Left ventricle myocardium inferior (tissue), 1 donor: Measurements from ENCODE around the gene NRXN3. TPM values are rescaled to one million over a fixed set of nuclear protein-coding genes. Genes with fewer than 3 reads are reported as not detected.

Source experiments
- DNase-seq: peaks from one replicate; pipeline ENCODE4 v3.0.0-alpha.2; 2020
- H3K27ac ChIP-seq: fragments of 200-600 bp; replicated peaks from 2 replicates; pipeline ENCODE4 v1.8.0; 2021
- H3K27me3 ChIP-seq: fragments of 200-600 bp; 2 replicates; pipeline ENCODE4 v1.8.0; 2021; ENCODE audit warnings: low read depth
- H3K36me3 ChIP-seq: fragments of 200-600 bp; 2 replicates; pipeline ENCODE4 v1.8.0; 2021
- H3K4me1 ChIP-seq: fragments of 200-600 bp; 2 replicates; pipeline ENCODE4 v1.8.0; 2021
- H3K4me3 ChIP-seq: fragments of 200-600 bp; 2 replicates; pipeline ENCODE4 v1.8.0; 2021; ENCODE audit warnings: mild to moderate bottlenecking, moderate library complexity
- H3K9me3 ChIP-seq: fragments of 200-600 bp; replicated peaks from 2 replicates; pipeline ENCODE4 v1.8.0; 2021
- intact Hi-C: fragments of 100-400 bp; cut with micrococcal nuclease; formaldehyde crosslinking; loops from one replicate; pipeline ENCODE4 v1.11.0; 2022
- total RNA-seq: library from RNA; stranded (reverse); fragmentation: NEBNext Ultra II Directional; extraction: Animal tissue kit (Norgen Biotek cat#: 25700); gene quantifications from one replicate; pipeline ENCODE4 v1.2.1, GENCODE V29; 2021
- TF ChIP-seq, protein P1 (sequence below): fragments of 200-600 bp; IDR thresholded peaks from 2 replicates; pipeline ENCODE4 v1.8.0; 2021; ENCODE audit warnings: antibody characterized with exemption, mild to moderate bottlenecking, borderline replicate concordance
- donor health status: DM: no; HTN: yes; CAD: no; lungs with severe emphysema.

NRXN3 gene
- total RNA-seq, 1 donor from 2014 or later, result 1.2 TPM

DNA sequence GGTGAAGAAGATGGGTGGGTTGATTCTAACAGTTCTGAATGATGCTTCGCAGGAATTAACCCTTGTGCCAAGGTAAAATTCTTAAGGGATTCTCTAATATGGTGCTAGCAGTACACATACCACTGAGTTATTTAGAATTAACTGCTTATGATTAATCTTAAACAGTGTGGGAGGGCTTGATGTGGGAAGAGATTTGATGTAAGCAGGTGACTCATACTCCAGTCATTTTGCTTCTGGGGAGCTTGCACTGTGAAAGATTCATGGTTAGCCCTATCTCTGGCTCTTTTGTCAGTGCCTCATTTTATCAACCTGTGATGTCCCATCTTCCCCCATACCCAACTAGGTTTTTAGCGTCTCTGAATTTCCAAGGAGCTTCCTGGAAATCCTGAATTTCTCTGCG lies 83.8 kb downstream of the NRXN3 start:
- no peak for DNase-seq
- H3K36me3 ChIP-seq, result no peaks in the 10 kb centered on the region
- no peak overlapping the region for H3K4me3 ChIP-seq
- TF ChIP-seq, protein P1, sequence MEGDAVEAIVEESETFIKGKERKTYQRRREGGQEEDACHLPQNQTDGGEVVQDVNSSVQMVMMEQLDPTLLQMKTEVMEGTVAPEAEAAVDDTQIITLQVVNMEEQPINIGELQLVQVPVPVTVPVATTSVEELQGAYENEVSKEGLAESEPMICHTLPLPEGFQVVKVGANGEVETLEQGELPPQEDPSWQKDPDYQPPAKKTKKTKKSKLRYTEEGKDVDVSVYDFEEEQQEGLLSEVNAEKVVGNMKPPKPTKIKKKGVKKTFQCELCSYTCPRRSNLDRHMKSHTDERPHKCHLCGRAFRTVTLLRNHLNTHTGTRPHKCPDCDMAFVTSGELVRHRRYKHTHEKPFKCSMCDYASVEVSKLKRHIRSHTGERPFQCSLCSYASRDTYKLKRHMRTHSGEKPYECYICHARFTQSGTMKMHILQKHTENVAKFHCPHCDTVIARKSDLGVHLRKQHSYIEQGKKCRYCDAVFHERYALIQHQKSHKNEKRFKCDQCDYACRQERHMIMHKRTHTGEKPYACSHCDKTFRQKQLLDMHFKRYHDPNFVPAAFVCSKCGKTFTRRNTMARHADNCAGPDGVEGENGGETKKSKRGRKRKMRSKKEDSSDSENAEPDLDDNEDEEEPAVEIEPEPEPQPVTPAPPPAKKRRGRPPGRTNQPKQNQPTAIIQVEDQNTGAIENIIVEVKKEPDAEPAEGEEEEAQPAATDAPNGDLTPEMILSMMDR, result no peak
- H3K4me1 ChIP-seq, result no peaks in the 10 kb centered on the region
- no peak overlapping the region for H3K27ac ChIP-seq
- H3K9me3 ChIP-seq, result no peaks in the 10 kb centered on the region
- intact Hi-C loops, result no loop called here
- H3K27me3 ChIP-seq, result peaks cover 57% of the 10 kb centered on the region

DNA sequence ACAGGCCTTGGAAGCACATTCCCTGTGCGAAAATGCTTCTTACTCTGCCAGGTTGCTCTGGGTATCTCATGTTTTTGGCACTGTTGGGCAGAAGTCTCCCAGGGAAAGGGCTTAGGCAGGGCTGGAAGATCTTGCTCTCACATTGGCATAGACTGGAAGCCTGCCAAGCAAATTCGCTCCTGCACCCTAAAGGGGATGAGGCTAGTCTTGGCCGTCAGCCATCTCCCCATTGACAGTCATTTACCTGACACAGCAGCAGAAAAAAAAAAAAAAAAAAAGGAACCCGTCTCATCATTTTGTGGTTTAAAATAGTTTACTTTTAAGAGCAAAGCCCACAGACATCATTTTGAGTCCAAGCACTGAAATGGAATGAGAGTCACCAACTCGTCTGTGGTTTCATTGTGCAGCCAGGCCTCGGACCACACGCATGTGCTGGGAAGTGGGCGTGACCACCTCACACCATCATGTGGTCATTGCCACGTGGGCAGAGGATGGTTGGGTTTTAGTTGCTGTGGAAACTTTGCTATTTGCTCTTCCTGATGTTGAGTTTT lies 84.8 kb downstream of the NRXN3 start:
- TF ChIP-seq, protein P1, result no peak
- intact Hi-C loops, result no loop called here
- Histone ChIP-seq H3K9me3 (no peaks in the 10 kb centered on the region), H3K4me3 (no peak overlapping the region), H3K27ac (no peak overlapping the region), H3K4me1 (no peaks in the 10 kb centered on the region), H3K27me3 (peaks cover 56% of the 10 kb centered on the region), H3K36me3 (no peaks in the 10 kb centered on the region)
- DNase-seq, result no peak

DNA sequence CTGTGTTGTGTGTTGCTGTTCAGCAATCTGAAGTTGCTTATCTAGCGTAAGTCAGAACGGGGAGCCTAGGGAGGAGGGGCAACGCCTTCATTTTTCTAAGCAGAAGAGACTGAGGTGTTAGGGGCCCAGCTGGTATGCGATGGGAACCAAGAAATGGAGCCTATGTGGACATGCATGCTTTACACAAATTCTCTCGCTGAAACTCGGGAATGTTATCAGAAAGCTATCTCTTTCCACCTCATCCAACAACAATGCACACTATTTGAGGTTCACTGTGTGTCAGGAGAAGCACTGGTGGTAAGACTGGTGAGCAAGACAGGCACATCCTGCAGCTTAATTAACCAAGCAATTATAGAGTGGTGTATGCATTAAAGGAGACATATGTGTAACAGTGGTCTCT lies 89.7 kb downstream of the NRXN3 start:
- no peaks in the 10 kb centered on the region for H3K4me1 ChIP-seq
- intact Hi-C loops, result no loop called here

DNA sequence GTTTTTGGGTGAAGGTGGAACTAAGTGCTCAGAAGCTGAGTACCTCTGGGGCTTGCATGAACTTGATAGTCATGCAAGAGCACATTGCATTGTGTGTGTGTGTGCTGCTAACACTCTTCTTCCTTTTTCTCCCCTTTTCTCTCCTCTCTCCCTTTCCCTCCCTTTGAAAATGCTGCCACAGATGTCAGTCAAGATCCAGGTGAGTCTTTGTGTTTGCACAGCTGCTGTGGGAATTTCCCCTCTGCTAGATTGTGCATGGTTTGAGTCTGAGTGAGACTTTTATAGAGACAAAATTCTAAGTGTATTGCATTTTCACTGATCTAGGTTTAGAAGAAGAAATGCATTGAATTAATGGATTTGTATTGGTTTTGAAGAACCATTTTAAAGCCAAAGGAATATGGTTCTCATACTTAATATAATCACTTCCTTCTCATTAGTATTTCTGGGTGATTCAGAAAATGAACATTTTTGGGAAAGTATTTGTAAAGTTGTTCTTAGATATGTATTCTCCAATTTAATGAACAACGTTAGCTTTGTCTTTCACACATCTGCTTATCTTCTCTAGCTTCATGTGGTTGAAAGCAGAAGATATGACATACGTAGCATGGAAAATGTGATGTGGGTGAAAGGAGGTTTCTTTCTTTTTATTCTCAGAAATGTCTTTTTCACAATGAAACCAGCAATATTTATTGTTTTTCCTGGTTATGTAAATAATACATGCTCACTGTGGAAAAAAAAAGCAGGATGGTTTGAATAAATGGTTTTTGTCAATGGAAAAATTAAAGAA lies 108.5 kb downstream of the NRXN3 start:
- no peak for DNase-seq
- intact Hi-C loops, result no loop called here
- TF ChIP-seq, protein P1, result no peak
- no peaks in the 10 kb centered on the region for H3K9me3 ChIP-seq
- peaks cover 40% of the 10 kb centered on the region for H3K27me3 ChIP-seq
- H3K27ac ChIP-seq, result no peak overlapping the region
- H3K4me1 ChIP-seq, result no peaks in the 10 kb centered on the region
- no peaks in the 10 kb centered on the region for H3K36me3 ChIP-seq
- H3K4me3 ChIP-seq, result no peak overlapping the region

More for the DNA sequence above, 89.7 kb downstream of the NRXN3 start:
- H3K36me3 ChIP-seq, result no peaks in the 10 kb centered on the region
- no peak overlapping the region for H3K27ac ChIP-seq
- no peaks in the 10 kb centered on the region for H3K9me3 ChIP-seq
- H3K27me3 ChIP-seq, result peaks cover 37% of the 10 kb centered on the region
- H3K4me3 ChIP-seq, result no peak overlapping the region
- no peak for DNase-seq
- TF ChIP-seq, protein P1, result no peak

DNA sequence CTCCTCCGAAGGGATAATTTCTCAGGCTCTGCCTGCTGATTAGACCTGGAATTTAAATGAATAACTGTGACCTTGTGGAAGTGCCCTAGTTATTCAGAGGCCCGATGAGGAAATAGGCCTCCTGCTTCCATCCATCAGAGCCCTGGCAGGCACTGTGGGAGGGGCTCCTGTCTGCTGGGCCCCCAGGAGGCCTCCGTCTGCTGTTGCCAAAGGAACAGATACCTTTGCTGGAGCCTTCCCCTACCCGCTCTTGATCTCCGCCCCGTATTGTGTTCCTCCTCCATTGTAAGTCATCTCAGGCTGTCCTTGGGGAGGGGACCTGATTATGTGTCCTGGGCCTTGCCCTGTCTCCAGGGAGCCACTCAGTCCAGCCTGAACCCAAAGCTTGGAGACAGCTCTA lies 112.3 kb downstream of the NRXN3 start:
- TF ChIP-seq, protein P1, result no peak
- H3K27ac ChIP-seq, result no peak overlapping the region
- H3K4me3 ChIP-seq, result no peak overlapping the region
- no peak for DNase-seq
- H3K27me3 ChIP-seq, result peaks cover 31% of the 10 kb centered on the region
- no peaks in the 10 kb centered on the region for H3K36me3 ChIP-seq
- no peaks in the 10 kb centered on the region for H3K9me3 ChIP-seq
- H3K4me1 ChIP-seq, result no peaks in the 10 kb centered on the region
- intact Hi-C loops, result no loop called here
